ENCODE data around the gene PLK3.

PLK3 gene

DNA sequence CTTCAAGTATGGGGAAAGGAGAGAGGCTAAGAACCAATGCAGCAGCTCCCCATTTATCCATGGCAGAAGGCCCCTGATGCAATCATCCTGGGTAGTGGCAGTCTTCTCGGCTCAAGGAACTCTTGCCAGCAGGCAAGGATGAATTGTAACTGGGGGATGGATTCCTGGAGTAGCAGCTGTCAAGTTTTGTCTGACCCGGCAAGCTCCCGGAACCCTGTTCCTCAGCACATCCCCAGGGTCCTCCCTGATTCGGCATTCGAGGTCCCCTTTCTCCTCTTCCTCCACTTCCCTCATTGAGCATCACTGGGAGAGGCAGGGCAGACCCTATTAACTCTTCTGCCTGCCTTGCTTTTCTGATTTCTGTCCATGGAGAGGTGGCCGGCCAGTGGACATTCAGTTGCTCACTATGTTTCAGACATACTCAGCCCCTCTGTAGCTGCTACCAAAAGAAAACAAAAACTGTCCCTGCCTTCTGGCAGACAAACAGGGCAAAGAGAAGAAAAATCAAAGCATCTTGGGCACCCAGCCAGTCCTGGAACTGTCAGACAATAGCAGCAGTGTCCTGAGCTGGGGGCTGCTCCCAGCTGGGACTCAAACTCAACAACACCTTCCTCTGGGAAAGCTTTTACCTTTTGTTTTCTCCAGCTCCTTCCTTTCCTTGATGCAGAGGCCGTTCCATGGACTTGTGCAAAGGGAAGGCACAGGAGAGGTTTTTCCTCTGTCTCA lies 48.4 kb downstream of the PLK3 start:
- H3K4me3 ChIP-seq (ENCODE audit: extremely low read depth, insufficient read depth, low read length, poor library complexity, severe bottlenecking) = no peak overlapping the region
- 89% methylated on average over 5 of the region's 7 CpGs for WGBS, 2 experiments (ENCODE audit: insufficient coverage in 2 of 2)
- H3K4me1 ChIP-seq (ENCODE audit: control insufficient read depth, insufficient read depth, low read length, poor library complexity, severe bottlenecking) = no peaks in the 10 kb centered on the region
- no peaks in the 10 kb centered on the region for H3K36me3 ChIP-seq (ENCODE audit: control insufficient read depth, insufficient read depth, low read length)
- no peaks in the 10 kb centered on the region for H3K9me3 ChIP-seq (ENCODE audit: control insufficient read depth, low read length)
- no peak overlapping the region for H3K27ac ChIP-seq (ENCODE audit: low read depth, low read length, severe bottlenecking)

DNA sequence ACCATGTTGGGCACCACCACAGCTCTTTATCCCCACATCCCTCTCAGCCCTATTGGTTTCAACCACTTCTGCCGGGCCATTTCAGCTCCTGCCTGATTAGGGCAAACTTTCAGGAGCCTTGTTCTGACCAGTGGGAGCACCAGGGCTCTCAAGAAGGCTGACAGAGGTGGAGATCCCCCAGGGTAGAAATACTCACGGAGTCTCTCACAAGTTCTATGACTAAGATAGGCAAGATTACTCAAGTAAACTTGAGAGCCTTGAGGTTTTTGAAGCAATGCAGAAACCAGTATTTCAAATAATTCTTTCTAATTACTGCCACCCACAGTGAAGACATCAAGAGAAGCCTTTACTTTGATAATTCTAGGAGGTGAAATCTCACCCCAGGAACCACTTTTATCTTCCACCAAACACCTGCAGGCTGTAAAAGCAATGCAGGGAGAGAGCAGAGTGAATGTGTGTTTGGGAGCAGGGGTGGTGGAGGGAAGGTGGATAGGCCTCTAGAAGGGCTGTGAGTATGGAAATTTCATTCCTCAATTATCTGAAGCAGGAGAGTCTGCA lies 49.5 kb downstream of the PLK3 start:
- no peak overlapping the region for H3K27ac ChIP-seq (ENCODE audit: low read depth, low read length, severe bottlenecking)
- no peaks in the 10 kb centered on the region for H3K4me1 ChIP-seq (ENCODE audit: control insufficient read depth, insufficient read depth, low read length, poor library complexity, severe bottlenecking)
- H3K4me3 ChIP-seq (ENCODE audit: extremely low read depth, insufficient read depth, low read length, poor library complexity, severe bottlenecking) = no peak overlapping the region
- WGBS, 2 experiments (ENCODE audit: insufficient coverage in 2 of 2) = 89 to 95% methylated on average over 1 to 2 of the region's 2 CpGs
- H3K9me3 ChIP-seq (ENCODE audit: control insufficient read depth, low read length) = no peaks in the 10 kb centered on the region
- H3K36me3 ChIP-seq (ENCODE audit: control insufficient read depth, insufficient read depth, low read length) = no peaks in the 10 kb centered on the region

DNA sequence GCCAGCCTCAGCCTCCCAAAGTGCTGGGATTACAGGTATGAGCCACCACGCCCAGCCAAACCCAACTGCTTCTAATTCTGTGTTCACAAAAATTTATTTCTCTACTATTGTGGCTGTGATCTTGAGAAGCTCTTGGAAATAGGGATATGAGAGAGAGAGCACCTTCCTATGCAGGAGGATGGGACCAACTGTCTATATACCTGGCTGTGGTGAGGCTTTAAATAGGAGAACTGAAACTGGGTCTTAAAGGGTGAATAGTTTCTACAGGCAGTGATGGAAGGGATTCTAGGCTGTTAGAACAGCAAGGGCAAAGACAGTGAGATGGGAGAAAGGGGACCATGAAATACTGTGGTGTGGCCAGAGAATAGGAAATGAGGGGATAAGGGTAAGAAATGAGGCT lies 51.1 kb downstream of the PLK3 start:
- H3K4me1 ChIP-seq (ENCODE audit: control insufficient read depth, insufficient read depth, low read length, poor library complexity, severe bottlenecking) = no peaks in the 10 kb centered on the region
- no peaks in the 10 kb centered on the region for H3K9me3 ChIP-seq (ENCODE audit: control insufficient read depth, low read length)
- H3K4me3 ChIP-seq (ENCODE audit: extremely low read depth, insufficient read depth, low read length, poor library complexity, severe bottlenecking) = no peak overlapping the region
- peaks cover 5% of the 10 kb centered on the region for H3K36me3 ChIP-seq (ENCODE audit: control insufficient read depth, insufficient read depth, low read length)
- no peak overlapping the region for H3K27ac ChIP-seq (ENCODE audit: low read depth, low read length, severe bottlenecking)
- WGBS, 2 experiments (ENCODE audit: insufficient coverage in 2 of 2) = no CpG with 5 or more reads among the region's 1 CpG

DNA sequence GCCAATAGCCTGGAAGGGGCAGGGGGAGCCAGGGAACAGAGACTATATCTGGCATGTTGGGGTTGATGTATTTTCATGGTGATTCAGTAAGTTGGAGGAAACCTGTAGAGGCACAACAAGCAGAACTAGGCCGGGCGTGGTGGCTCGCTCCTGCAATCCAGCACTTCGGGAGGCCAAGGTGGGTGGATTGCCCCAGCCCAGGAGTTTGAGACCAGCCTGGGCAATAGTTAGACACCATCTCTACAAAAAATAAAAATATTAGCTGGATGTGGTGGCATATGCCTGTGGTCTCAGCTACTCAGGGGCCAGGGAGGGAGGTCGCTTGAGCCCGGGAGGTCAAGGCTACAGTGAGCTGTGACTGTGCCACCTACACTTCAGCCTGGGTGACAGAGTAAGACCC lies 53.0 kb downstream of the PLK3 start:
- no peaks in the 10 kb centered on the region for H3K4me1 ChIP-seq (ENCODE audit: control insufficient read depth, insufficient read depth, low read length, poor library complexity, severe bottlenecking)
- WGBS, 2 experiments (ENCODE audit: insufficient coverage in 2 of 2) = 100% methylated on average over 2 to 5 of the region's 6 CpGs
- H3K36me3 ChIP-seq (ENCODE audit: control insufficient read depth, insufficient read depth, low read length) = peaks cover 11% of the 10 kb centered on the region
- H3K4me3 ChIP-seq (ENCODE audit: extremely low read depth, insufficient read depth, low read length, poor library complexity, severe bottlenecking) = no peak overlapping the region
- H3K9me3 ChIP-seq (ENCODE audit: control insufficient read depth, low read length) = no peaks in the 10 kb centered on the region
- H3K27ac ChIP-seq (ENCODE audit: low read depth, low read length, severe bottlenecking) = no peak overlapping the region

DNA sequence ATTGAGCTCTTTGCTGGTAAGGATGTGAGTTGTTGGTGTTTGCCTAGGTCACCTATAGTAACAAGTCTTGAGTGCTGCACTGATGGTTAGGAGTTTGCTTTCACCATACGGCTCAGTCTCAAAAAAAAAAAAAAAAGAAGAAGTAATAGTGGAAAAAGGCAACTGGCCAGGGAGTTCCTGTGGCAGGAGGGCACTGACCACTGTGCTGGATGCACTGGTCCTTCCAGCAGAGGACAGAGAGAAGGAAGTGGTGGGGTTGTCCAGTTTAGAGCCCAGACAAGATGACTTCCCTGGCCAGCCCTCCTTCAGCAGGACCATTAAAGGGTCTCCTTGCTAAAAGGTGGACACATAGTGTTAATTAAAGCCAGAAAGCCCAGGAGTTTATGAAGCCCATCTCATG lies 54.8 kb downstream of the PLK3 start:
- Histone ChIP-seq H3K4me1 (ENCODE audit: control insufficient read depth, insufficient read depth, low read length, poor library complexity, severe bottlenecking) (no peaks in the 10 kb centered on the region), H3K9me3 (ENCODE audit: control insufficient read depth, low read length) (no peaks in the 10 kb centered on the region), H3K4me3 (ENCODE audit: extremely low read depth, insufficient read depth, low read length, poor library complexity, severe bottlenecking) (no peak overlapping the region), H3K36me3 (ENCODE audit: control insufficient read depth, insufficient read depth, low read length) (peaks cover 11% of the 10 kb centered on the region), H3K27ac (ENCODE audit: low read depth, low read length, severe bottlenecking) (no peak overlapping the region)
- WGBS, 2 experiments (ENCODE audit: insufficient coverage in 2 of 2) = 92% methylated on average over 1 of the region's 1 CpG; no CpG with 5 or more reads in 1 of the 2 experiments

Data from mesodermal cell (in vitro differentiated cells).